HepG2 (cell line): ENCODE results near the gene PTPN14. TPM values are rescaled to one million over a fixed set of nuclear protein-coding genes. Genes with fewer than 3 reads are reported as not detected.

Source experiments
- ELF3 ChIP-seq: IDR thresholded peaks from 2 replicates; pipeline ENCODE4 v1.6.1; 2016; ENCODE audit warnings: missing genetic modification reagents, missing compliant biosample characterization
- FOXA3 ChIP-seq: IDR thresholded peaks from 2 replicates; pipeline ENCODE4 v1.6.1; 2016; ENCODE audit warnings: missing genetic modification reagents, missing compliant biosample characterization
- HDAC1 ChIP-seq: sonication (generic); formaldehyde crosslinking; IDR thresholded peaks from 2 replicates; pipeline ENCODE4 v1.5.1; 2020; ENCODE audit warnings: mild to moderate bottlenecking, missing genetic modification reagents
- HDAC2 ChIP-seq: sonication (generic); formaldehyde crosslinking; IDR thresholded peaks from 2 replicates; pipeline ENCODE4 v1.4.0; 2020; ENCODE audit warnings: missing genetic modification reagents
- HMG20A ChIP-seq: IDR thresholded peaks from 2 replicates; pipeline ENCODE4 v1.6.1; 2016; ENCODE audit warnings: borderline replicate concordance
- MED1 ChIP-seq: sonication (generic); formaldehyde crosslinking; IDR thresholded peaks from 2 replicates; pipeline ENCODE4 v1.4.0; 2020; ENCODE audit warnings: missing genetic modification reagents
- SAP130 ChIP-seq: IDR thresholded peaks from 2 replicates; pipeline ENCODE4 v1.6.1; 2016; ENCODE audit warnings: low read depth
- SMAD1 ChIP-seq: sonication (generic); formaldehyde crosslinking; IDR thresholded peaks from 2 replicates; pipeline ENCODE4 v1.4.0; 2020; ENCODE audit warnings: missing genetic modification reagents, low read depth, mild to moderate bottlenecking, borderline replicate concordance
- TEAD3 ChIP-seq: optimal IDR thresholded peaks from 2 replicates; pipeline ENCODE3; 2016; ENCODE audit warnings: borderline replicate concordance
- ZEB1 ChIP-seq: IDR thresholded peaks from 2 replicates; pipeline ENCODE4 v1.6.1; 2012; ENCODE audit warnings: mild to moderate bottlenecking, low read depth, inconsistent platforms; ENCODE audit not compliant: insufficient replicate concordance
- ZNF749 ChIP-seq: sonication (generic); formaldehyde crosslinking; IDR thresholded peaks from 2 replicates; pipeline ENCODE4 v1.8.0; 2022; ENCODE audit warnings: mild to moderate bottlenecking, missing genetic modification reagents, moderate library complexity, borderline replicate concordance
- polyA plus RNA-seq, 8 experiments: library from polyadenylated mRNA; depleted of rRNA in 3 of 8; stranded (reverse) in 7 of 8; unstranded in 1 of 8; fragments of >200 nt; fragmentation: Illumina TruSeq in 4 of 8; extraction: Trizol in 4 of 8; gene quantifications; 2 replicates each; pipeline versions ENCODE4 v1.2.1 to v1.2.3, GENCODE V29; 2011 to 2016; ENCODE audit warnings: low read depth in 4 of 8, missing spikeins in 1 of 8, mixed read lengths in 1 of 8; ENCODE audit not compliant: insufficient read depth in 1 of 8
- total RNA-seq, 5 experiments: library from RNA; depleted of rRNA; stranded (reverse); fragments of >200 nt; fragmentation: Illumina TruSeq; extraction: Trizol; gene quantifications; 2 replicates each; pipeline ENCODE4 v1.2.3, GENCODE V29; 2016; ENCODE audit warnings: low read depth in 1 of 5
- TF ChIP-seq, protein P1 (sequence below): IDR thresholded peaks from 2 replicates; pipeline ENCODE4 v1.4.0; 2020; ENCODE audit warnings: mild to moderate bottlenecking, missing genetic modification reagents
- TF ChIP-seq, protein P2 (sequence below): sonication (generic); formaldehyde crosslinking; IDR thresholded peaks from 2 replicates; pipeline ENCODE4 v1.4.0; 2020; ENCODE audit warnings: mild to moderate bottlenecking, missing genetic modification reagents, borderline replicate concordance
- TF ChIP-seq, protein P3 (sequence below): sonication (generic); formaldehyde crosslinking; IDR thresholded peaks from 2 replicates; pipeline ENCODE4 v1.8.0; 2022; ENCODE audit warnings: missing genetic modification reagents, low read depth, mild to moderate bottlenecking, borderline replicate concordance
- TF ChIP-seq, protein P4 (sequence below): sonication (generic); formaldehyde crosslinking; IDR thresholded peaks from 2 replicates; pipeline ENCODE4 v1.5.0; 2020; ENCODE audit warnings: mild to moderate bottlenecking, missing genetic modification reagents

The PTPN14 gene
- total and polyA plus RNA-seq, 2 of the 13 experiments (the other 11 are each of a cell fraction or from before 2014, with no cell fraction given), result 3.9 to 4.7 TPM

DNA sequence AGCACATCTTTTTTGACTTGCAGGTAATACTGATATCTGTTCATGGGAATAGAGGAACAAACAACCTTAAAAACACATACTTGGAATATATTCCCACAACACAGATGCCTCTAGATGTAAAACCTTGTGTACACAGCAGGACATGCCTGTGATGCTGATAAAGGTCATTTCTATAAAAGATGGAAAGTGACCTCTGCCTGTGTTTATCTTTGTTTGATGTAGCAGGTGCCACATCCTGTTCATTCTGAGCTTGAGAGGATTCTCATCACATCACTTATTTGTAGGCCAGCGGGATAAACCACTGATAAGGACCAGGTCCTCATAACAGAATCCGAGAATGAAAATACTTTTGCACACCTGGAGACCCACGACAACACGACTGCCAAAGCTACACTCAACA, 136.7 kb downstream of the PTPN14 start (continued):
- peak; percentile 68 for TF ChIP-seq TEAD3 (CRISPR knock-in tag)
- peak; percentile 91 for TF ChIP-seq FOXA3 (CRISPR knock-in tag)
- TF ChIP-seq, protein P1, sequence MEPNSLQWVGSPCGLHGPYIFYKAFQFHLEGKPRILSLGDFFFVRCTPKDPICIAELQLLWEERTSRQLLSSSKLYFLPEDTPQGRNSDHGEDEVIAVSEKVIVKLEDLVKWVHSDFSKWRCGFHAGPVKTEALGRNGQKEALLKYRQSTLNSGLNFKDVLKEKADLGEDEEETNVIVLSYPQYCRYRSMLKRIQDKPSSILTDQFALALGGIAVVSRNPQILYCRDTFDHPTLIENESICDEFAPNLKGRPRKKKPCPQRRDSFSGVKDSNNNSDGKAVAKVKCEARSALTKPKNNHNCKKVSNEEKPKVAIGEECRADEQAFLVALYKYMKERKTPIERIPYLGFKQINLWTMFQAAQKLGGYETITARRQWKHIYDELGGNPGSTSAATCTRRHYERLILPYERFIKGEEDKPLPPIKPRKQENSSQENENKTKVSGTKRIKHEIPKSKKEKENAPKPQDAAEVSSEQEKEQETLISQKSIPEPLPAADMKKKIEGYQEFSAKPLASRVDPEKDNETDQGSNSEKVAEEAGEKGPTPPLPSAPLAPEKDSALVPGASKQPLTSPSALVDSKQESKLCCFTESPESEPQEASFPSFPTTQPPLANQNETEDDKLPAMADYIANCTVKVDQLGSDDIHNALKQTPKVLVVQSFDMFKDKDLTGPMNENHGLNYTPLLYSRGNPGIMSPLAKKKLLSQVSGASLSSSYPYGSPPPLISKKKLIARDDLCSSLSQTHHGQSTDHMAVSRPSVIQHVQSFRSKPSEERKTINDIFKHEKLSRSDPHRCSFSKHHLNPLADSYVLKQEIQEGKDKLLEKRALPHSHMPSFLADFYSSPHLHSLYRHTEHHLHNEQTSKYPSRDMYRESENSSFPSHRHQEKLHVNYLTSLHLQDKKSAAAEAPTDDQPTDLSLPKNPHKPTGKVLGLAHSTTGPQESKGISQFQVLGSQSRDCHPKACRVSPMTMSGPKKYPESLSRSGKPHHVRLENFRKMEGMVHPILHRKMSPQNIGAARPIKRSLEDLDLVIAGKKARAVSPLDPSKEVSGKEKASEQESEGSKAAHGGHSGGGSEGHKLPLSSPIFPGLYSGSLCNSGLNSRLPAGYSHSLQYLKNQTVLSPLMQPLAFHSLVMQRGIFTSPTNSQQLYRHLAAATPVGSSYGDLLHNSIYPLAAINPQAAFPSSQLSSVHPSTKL (CRISPR knock-in tag), result peak; percentile 92
- TF ChIP-seq, protein P2, sequence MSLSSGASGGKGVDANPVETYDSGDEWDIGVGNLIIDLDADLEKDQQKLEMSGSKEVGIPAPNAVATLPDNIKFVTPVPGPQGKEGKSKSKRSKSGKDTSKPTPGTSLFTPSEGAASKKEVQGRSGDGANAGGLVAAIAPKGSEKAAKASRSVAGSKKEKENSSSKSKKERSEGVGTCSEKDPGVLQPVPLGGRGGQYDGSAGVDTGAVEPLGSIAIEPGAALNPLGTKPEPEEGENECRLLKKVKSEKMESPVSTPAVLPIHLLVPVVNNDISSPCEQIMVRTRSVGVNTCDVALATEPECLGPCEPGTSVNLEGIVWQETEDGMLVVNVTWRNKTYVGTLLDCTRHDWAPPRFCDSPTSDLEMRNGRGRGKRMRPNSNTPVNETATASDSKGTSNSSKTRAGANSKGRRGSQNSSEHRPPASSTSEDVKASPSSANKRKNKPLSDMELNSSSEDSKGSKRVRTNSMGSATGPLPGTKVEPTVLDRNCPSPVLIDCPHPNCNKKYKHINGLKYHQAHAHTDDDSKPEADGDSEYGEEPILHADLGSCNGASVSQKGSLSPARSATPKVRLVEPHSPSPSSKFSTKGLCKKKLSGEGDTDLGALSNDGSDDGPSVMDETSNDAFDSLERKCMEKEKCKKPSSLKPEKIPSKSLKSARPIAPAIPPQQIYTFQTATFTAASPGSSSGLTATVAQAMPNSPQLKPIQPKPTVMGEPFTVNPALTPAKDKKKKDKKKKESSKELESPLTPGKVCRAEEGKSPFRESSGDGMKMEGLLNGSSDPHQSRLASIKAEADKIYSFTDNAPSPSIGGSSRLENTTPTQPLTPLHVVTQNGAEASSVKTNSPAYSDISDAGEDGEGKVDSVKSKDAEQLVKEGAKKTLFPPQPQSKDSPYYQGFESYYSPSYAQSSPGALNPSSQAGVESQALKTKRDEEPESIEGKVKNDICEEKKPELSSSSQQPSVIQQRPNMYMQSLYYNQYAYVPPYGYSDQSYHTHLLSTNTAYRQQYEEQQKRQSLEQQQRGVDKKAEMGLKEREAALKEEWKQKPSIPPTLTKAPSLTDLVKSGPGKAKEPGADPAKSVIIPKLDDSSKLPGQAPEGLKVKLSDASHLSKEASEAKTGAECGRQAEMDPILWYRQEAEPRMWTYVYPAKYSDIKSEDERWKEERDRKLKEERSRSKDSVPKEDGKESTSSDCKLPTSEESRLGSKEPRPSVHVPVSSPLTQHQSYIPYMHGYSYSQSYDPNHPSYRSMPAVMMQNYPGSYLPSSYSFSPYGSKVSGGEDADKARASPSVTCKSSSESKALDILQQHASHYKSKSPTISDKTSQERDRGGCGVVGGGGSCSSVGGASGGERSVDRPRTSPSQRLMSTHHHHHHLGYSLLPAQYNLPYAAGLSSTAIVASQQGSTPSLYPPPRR (CRISPR knock-in tag), result peak; percentile 74
- TF ChIP-seq ELF3 (CRISPR knock-in tag), result peak; percentile 50; the same call in 1 of the 2 replicates
- TF ChIP-seq, protein P3, sequence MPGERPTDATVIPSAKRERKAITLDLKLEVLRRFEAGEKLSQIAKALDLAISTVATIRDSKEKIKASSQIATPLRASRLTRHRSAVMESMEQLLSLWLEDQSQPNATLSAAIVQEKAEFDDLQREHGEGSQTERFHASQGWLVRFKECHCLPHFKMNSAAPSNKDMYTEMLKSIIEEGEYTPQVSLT, result no peak
- peak; percentile 56 for TF ChIP-seq ZEB1
- no peak for TF ChIP-seq ZNF749 (CRISPR knock-in tag)
- peak; percentile 42 for TF ChIP-seq SAP130
- peak; percentile 51 for TF ChIP-seq HDAC2 (CRISPR knock-in tag)
- TF ChIP-seq MED1 (CRISPR knock-in tag), result peak; percentile 44; the same call in 1 of the 2 replicates
- TF ChIP-seq, protein P4, sequence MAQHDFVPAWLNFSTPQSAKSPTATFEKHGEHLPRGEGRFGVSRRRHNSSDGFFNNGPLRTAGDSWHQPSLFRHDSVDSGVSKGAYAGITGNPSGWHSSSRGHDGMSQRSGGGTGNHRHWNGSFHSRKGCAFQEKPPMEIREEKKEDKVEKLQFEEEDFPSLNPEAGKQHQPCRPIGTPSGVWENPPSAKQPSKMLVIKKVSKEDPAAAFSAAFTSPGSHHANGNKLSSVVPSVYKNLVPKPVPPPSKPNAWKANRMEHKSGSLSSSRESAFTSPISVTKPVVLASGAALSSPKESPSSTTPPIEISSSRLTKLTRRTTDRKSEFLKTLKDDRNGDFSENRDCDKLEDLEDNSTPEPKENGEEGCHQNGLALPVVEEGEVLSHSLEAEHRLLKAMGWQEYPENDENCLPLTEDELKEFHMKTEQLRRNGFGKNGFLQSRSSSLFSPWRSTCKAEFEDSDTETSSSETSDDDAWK (CRISPR knock-in tag), result no peak
- peak; percentile 96 for TF ChIP-seq HMG20A
- TF ChIP-seq SMAD1 (CRISPR knock-in tag), result no peak
- TF ChIP-seq HDAC1 (CRISPR knock-in tag), result 0 out of 2 replicates have a peak, but pooled peaks have one; percentile 19
